ENCODE data around the gene IGFBP2. TPM values are rescaled to one million over a fixed set of nuclear protein-coding genes. Genes with fewer than 3 reads are reported as not detected.

Gene IGFBP2
- total RNA-seq, 1 donor from 2014 or later, result 208 TPM

DNA sequence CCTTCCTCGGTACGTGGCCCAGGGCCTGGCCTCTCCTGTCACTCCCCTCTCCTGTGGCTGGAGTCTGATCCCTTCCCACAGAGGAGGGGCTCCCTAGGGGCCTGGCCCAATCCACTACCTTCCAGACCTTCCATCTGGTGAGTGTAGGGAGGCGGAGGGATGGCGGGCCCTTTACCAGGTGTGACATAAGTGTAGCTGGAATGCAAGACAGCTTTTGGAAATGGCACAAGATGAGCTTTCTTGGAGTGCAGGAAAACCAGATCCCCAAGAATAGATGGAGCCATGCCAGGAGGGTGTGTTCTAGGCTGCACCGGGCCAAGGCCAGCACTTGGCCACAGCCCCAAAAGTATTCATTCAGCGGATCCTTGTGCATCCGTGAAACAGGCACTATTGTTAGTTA, 32.0 kb downstream of the IGFBP2 start:
- peaks cover 12% of the 10 kb centered on the region for H3K27me3 Mint-ChIP-seq (ENCODE audit: unreplicated experiment)
- peaks cover 12% of the 10 kb centered on the region for H3K4me1 Mint-ChIP-seq (ENCODE audit: low read depth, unreplicated experiment)
- H3K36me3 Mint-ChIP-seq (ENCODE audit: unreplicated experiment), result peaks cover 11% of the 10 kb centered on the region
- no peak overlapping the region for H3K27ac Mint-ChIP-seq (ENCODE audit: unreplicated experiment)
- peaks cover 3% of the 10 kb centered on the region for H3K9me3 Mint-ChIP-seq (ENCODE audit: unreplicated experiment)
- no peak overlapping the region for H3K4me3 Mint-ChIP-seq (ENCODE audit: unreplicated experiment)
- TF ChIP-seq, protein P1, sequence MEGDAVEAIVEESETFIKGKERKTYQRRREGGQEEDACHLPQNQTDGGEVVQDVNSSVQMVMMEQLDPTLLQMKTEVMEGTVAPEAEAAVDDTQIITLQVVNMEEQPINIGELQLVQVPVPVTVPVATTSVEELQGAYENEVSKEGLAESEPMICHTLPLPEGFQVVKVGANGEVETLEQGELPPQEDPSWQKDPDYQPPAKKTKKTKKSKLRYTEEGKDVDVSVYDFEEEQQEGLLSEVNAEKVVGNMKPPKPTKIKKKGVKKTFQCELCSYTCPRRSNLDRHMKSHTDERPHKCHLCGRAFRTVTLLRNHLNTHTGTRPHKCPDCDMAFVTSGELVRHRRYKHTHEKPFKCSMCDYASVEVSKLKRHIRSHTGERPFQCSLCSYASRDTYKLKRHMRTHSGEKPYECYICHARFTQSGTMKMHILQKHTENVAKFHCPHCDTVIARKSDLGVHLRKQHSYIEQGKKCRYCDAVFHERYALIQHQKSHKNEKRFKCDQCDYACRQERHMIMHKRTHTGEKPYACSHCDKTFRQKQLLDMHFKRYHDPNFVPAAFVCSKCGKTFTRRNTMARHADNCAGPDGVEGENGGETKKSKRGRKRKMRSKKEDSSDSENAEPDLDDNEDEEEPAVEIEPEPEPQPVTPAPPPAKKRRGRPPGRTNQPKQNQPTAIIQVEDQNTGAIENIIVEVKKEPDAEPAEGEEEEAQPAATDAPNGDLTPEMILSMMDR (IDR thresholded peaks at IDR 0.05; ENCODE audit: partially characterized antibody, unreplicated experiment), result no peak
- no peak for DNase-seq

DNA sequence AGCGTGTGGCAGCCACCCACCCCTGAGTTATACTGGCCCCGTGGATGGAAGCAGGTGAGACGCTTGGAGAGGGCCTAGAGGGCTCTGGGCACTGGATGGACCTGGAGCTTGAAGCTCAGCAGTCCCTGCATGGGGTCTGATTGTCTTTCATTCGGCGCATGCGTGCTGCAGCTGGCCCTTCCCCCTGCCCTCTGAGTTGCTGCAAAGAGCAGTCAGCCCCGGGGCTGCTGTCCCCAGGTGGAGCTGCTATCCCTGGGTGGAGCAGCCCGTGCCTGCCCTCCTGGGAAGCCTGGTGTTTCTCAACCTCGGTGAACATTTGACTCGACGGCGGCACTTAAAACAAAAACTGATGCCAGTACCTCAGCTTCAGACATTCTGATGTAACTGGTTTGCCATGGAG, 32.5 kb downstream of the IGFBP2 start:
- Mint-ChIP-seq H3K27ac (ENCODE audit: unreplicated experiment) (no peak overlapping the region), H3K4me3 (ENCODE audit: unreplicated experiment) (no peak overlapping the region), H3K4me1 (ENCODE audit: low read depth, unreplicated experiment) (peaks cover 12% of the 10 kb centered on the region), H3K27me3 (ENCODE audit: unreplicated experiment) (peaks cover 12% of the 10 kb centered on the region), H3K36me3 (ENCODE audit: unreplicated experiment) (peaks cover 11% of the 10 kb centered on the region), H3K9me3 (ENCODE audit: unreplicated experiment) (peaks cover 2% of the 10 kb centered on the region)
- peak; percentile 76 for DNase-seq
- TF ChIP-seq, protein P1 (IDR thresholded peaks at IDR 0.05; ENCODE audit: partially characterized antibody, unreplicated experiment), result no peak

DNA sequence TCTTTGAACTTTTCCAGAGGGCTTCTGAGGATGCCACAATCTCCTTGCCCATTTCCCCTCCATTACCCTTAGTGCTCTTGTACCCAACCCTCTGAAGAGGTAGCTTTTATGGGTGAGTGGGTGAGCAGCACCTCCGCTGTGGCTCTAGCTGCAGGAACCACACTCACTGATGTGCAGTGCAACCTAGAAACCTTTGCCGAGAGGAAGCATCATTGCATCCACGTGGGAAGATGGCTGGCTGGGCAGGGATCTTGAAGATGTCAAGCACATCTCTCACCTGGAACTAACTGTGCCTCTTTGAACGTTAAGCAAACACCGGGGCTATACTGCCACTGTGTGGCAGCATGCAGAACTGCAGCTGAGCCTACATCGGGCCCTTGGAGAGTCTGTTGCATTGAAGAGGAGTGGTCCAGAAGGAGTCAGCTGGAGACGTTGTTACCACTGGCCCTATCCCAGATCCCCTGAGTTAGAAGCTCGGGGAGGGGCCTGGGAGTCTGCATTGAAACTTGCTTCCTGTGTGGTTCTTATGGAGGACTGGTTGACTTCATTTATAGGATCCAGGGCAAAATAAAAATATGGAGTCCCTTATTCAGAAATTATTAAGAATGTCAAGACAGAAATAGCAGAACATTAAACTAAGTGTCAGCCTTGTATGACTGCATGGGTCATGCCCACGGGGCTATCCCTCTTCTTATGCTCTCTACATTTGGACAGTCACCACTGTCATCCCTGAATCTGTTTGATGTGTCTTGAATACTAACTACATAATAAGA, 33.4 kb downstream of the IGFBP2 start:
- Mint-ChIP-seq H3K27me3 (ENCODE audit: unreplicated experiment) (peaks cover 12% of the 10 kb centered on the region), H3K27ac (ENCODE audit: unreplicated experiment) (no peak overlapping the region), H3K36me3 (ENCODE audit: unreplicated experiment) (peaks cover 11% of the 10 kb centered on the region), H3K4me3 (ENCODE audit: unreplicated experiment) (no peak overlapping the region), H3K4me1 (ENCODE audit: low read depth, unreplicated experiment) (peaks cover 12% of the 10 kb centered on the region), H3K9me3 (ENCODE audit: unreplicated experiment) (peaks cover 2% of the 10 kb centered on the region)
- peak; percentile 83 for DNase-seq
- TF ChIP-seq, protein P1 (IDR thresholded peaks at IDR 0.05; ENCODE audit: partially characterized antibody, unreplicated experiment), result peak; percentile 95

DNA sequence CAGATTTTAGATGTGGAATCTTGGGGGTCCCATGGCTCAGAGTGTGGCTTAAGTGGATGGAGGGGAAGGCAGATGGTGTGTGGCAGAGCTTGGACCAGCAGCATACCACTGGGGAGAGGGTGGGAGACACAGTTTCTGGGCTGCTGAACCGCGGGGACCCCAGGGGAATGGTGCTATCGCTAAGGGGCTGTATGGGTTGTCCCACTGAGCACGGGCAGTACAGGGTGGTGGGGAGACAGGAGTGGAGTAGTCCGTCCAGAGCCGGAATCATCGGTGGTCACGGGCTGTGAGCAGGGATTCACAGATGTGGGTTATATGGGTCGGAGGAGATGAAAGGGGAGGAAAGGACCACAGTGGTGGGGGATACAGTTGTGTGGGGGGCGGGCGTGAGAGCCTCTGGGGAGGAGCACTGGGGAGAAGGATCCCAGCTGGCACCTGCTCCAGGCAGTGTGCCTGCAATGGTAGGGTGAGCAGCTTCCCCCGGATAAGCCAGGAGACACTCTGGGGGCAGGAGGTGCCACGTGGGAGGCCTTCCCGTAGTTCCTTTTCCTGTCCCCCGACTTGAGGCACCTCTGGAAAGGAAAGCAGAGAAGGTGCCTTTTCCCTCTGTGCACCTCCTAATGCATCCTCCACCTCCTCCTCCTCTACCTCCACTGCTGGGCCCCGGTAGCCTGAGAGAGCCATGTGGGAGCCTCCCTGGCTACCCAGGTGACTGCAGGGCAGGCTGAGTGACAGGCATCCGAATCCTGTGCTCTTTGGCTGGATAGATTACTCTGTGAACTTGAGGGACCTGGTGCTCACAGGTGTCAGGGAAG, 37.3 kb downstream of the IGFBP2 start:
- DNase-seq, result no peak
- Mint-ChIP-seq H3K4me3 (ENCODE audit: unreplicated experiment) (no peak overlapping the region), H3K36me3 (ENCODE audit: unreplicated experiment) (peaks cover 11% of the 10 kb centered on the region), H3K4me1 (ENCODE audit: low read depth, unreplicated experiment) (peaks cover 5% of the 10 kb centered on the region), H3K27ac (ENCODE audit: unreplicated experiment) (no peak overlapping the region), H3K9me3 (ENCODE audit: unreplicated experiment) (peaks cover 4% of the 10 kb centered on the region), H3K27me3 (ENCODE audit: unreplicated experiment) (peaks cover 10% of the 10 kb centered on the region)
- TF ChIP-seq, protein P1 (IDR thresholded peaks at IDR 0.05; ENCODE audit: partially characterized antibody, unreplicated experiment), result no peak

DNA sequence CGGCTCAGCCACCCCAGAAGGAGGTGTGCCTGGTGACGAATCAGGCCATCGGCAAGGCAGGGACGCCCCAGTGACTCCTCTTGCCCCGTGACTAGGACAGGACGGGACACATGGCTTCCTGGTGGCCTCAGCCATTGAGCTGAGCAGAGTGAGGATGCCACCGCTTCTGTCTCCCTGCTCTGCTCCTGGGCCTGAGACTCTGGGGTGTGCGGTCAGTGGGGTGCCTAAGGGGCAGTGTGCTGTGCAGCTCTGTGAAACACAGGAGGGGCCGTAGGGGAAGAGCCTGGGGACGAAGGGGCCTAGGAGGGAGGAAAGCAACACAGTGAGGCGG, 37.8 kb downstream of the IGFBP2 start:
- no peaks in the 10 kb centered on the region for H3K4me1 Mint-ChIP-seq (ENCODE audit: low read depth, unreplicated experiment)
- no peak overlapping the region for H3K27ac Mint-ChIP-seq (ENCODE audit: unreplicated experiment)
- no peak for DNase-seq

More for the DNA sequence above, 37.8 kb downstream of the IGFBP2 start:
- Mint-ChIP-seq H3K9me3 (ENCODE audit: unreplicated experiment) (peaks cover 4% of the 10 kb centered on the region), H3K4me3 (ENCODE audit: unreplicated experiment) (no peak overlapping the region), H3K27me3 (ENCODE audit: unreplicated experiment) (peaks cover 10% of the 10 kb centered on the region), H3K36me3 (ENCODE audit: unreplicated experiment) (peaks cover 11% of the 10 kb centered on the region)
- TF ChIP-seq, protein P1 (IDR thresholded peaks at IDR 0.05; ENCODE audit: partially characterized antibody, unreplicated experiment), result no peak
